HS-27A (cell line): ENCODE results near the gene PLPPR1.
"Not testable (repeated sequence)": the region's sequence is repeated elsewhere in the genome, so short reads cannot be mapped to it uniquely, and the experiment has no call there.

ENCODE experiments used
- DNase-seq: peaks from one replicate; pipeline ENCODE4 v3.0.0-alpha.2; 2012; ENCODE audit warnings: low read depth, missing footprints

PLPPR1 gene

DNA sequence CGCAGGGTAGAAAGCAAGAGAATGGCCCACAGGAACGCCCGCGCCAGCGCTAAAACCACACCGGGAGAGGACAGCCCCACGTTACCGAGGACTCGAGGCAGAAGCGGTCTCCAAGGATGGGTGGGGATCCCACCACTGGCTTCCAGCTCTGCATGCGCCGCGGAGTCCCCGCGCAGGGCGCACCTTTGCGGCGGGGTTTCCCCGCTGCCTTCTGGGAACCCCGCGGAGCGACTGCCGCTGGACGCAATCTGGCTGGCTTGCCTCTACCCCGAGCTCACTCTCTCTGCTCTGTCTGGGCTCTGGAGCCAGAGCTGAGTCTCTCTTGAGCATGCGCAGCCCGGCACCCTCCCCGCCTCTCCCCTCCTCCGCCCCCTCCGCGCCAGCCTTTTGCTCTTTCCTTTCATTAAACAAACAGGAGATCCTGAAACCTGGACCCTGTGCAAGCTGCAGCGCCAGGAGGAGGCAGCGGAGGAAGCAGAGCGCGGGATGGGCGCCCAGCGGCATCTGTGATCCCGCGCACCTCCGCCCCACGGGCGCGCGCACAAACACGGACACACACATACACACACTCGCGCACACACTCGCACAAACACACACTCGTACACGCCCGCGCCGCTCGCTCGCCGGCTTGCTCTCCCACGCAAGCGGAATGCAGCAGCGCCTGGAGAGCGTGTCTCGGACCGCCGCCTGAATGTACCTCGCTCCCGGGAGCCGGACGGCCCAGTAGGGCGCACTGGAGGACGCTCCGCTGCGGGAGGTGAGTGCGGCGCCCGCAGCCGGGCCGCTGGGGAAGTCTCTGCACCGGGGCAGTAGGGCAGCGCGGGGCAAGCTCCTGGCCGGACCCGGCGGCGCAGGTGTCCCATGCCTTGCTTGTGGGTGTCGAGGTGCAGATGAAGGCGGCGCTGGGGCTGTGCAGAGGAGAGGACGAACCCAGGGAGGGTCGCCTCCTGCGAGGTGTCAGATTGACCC lies at the start of gene PLPPR1:
Gene PLPPR1, plus strand, starts transcription at position 382 of the 969 bp plus-strand sequence.
- DNase-seq, result no peak

DNA sequence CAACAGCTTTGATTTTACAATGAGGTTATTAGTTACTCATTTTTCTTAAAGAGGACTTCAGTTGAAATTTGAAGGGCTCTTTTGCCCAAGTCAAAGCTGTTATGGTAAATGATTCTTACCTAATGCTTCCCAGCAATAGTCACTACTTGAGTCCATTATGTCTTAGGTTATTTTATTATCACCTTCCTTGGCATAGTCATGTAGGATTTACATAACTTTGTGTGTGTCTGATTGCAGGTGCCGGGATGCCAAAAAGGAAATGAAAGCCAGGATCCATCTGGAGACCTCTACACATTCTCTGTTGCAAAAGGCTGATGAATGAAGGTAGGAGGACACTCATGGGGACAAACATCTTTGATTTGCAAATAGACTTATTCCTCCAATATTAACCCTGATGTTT lies 38.8 kb upstream of the PLPPR1 start:
- DNase-seq, result no peak

DNA sequence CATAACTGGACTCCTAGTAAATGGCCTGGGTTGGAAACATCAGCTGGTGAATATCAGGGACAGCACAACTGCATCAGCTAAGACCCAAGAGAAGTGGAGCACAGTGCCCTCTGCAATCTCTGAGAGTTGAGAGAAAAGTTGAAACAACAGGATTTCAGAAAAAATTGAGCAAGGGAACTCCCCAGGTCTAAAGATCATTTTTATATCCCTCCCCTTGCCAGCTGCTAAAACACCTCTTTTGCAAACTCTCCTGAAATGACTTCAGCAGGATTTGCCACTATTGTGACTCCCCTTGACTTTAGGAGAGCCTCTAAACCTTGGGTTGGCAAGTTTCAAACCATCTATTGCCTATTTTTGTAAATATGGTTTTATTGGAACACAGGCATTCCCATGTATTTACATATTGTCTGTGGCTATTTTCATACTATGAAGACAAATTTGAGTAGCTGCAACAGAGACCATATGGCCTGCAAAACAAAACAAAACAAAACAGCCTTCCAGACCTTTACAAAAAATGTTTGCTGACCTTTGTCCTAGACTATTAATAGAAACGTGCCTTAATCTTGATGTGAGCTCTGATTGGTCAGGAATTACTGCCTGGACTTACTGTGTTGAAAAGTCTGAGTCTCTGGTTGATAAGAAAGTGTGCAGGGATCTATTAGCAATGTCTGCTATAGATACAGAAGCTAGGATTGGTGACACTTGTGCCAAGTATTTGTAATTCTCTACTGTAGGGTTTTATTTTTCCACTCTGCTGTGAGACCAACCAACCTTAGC lies 37.7 kb upstream of the PLPPR1 start:
- no peak for DNase-seq

DNA sequence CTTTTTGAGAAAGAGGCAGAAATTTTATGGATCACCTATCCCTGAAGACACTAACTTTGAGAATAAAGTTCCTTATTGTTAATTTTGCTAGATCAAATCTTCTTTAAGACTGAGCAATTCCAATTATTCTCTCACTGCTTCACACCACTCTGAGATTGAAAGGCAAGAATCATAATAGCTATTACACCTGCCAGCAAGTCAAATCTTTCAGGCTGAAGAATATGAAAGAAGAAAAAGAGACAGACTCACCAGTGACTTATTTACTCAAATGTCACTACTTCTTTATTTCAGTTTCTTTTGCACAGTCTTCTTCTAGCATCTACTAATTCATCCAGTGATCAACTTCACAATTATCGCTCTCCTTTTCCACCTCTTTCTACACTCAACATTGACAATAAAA lies 35.9 kb upstream of the PLPPR1 start:
- no peak for DNase-seq

DNA sequence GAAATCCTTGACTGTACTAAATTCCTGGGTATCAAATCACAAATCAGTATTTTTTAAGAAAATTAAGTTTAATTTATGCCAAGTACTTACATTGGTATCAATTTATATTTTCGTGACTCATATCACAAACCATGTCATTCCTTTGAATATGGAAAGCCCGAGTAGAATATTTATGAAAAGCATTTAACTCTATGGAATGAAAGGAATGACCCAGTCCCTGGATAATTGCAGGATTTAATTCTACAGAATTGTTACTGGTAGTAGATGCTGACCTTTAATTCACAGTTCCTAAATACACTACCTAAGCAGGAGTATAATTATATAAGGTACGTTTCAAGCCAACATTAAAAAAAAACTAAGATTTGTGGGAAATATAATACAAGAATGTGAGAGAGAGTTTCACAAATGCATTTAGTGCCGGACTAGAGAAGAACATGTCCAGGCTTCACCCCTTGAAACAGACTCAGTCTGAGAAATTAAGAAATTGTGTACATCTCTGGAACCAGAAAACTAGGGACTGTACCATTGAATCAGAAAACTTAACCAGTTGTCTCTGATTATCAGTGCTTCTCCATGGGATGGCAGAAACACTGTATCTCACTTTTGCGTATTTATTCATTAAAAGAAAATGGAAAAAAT lies 28.5 kb upstream of the PLPPR1 start:
- DNase-seq, result no peak

DNA sequence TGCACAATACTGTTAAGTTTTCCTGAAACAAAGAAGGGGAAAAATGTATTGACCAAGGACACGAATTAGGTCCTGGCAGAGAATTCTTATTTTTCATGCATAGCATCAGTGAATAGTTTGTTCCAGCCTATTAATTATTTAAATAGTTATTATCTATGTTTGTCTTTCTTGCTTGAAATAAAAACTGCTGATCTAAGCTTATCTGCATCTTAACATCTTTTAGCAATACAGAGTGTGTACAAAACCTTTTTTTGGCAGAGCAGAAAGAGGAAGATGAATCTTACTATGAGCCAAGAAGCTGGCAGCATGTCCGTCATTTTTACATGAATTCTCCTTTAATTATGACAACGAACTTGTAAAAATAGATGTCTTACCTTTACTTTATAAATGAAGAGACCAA lies 23.3 kb upstream of the PLPPR1 start:
- DNase-seq, result no peak

DNA sequence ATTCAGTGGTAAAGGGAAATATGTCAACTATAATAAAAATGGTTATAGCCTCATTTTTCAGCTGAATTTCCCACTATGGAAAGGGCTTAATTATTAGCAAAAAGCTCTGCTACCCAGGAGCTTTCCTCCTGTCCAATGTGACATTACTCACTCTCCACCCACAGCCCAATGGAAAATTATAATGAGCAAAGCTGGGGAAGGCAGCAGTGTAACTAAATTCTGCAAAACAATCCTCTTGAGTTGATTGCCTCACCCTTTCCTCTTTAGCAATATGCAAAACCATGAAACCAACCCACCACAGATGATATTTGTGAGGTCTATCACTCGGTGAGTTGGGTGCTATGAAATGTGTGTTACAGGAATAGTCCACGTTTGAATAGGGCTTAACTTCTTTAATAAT lies 14.0 kb upstream of the PLPPR1 start:
- DNase-seq, result no peak

DNA sequence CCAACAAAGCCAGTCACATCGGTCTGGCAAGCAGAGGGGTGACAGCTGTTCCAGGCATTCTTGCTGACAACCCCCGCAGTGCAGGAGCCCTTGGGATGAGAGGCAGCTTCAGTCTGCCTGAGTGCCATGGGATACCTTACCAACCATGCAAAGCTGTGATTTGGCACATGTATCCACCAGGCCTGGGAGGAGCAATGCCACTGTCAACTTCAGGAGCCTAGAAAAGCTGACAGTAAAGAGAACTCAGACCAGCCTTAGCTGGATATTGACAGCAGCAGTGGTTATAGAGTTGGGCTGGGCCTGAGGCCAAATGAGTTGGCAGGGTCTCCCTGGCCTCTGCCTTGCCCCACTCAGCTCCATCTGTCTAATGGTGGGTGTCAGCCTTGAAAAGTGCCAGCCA lies 10.1 kb upstream of the PLPPR1 start:
- DNase-seq, result no peak

DNA sequence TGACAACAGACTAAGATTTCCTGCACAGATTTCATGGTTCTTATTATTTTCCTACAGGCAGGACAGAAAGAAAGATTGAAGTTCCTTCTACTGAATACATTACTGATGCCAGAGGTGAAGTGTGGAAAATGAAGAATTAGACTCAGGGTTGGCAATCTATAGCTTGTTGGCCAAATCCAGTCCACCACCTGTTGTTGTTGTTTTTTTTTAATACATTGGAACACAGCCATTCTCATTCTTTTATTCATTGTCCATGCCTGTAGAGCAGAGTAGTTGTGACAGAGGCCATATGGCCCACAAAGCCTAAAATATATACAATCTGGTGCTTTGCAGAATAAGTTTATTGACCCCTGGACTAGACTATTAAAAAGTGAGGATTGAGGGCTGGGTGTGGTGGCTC lies 5.8 kb upstream of the PLPPR1 start:
- DNase-seq, result no peak

DNA sequence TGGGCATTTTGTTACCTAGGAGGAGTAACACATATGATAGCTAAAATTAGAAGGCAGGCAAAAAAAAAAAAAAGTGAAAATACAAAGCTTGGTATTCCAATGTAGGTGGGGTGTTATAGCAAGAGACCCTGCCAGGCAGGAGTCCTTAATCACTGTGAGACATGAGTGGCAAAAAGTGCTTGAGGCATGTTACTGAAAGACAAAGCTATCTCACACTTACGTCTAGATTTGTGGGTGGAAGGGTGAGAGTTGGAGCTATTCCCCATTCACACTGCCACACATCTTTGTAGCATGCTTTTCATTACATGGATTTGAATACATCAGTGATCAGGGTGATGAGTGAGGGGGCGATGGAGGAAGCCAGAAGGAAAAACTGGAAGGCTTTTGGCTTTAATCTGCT lies 2.6 kb upstream of the PLPPR1 start:
- DNase-seq, result no peak

DNA sequence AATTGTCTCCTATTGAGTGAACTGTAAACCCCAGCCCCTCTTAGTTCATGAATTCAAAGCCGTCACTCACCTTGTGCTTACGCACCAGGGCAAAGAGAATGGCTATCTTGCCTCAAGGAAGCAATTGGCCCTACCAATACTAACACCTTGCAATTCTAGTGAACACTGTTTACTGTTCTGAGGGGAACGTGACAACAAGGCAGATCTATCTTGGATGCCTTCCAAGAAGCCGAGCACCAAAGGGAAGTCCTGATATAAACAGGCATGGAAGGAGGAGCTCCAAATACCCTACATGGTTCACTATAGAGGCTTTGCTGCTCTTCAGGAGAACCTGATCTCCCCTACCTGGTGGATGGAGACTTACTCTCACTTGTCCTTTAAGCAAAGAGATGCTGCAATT lies 1.7 kb upstream of the PLPPR1 start:
- DNase-seq, result no peak

DNA sequence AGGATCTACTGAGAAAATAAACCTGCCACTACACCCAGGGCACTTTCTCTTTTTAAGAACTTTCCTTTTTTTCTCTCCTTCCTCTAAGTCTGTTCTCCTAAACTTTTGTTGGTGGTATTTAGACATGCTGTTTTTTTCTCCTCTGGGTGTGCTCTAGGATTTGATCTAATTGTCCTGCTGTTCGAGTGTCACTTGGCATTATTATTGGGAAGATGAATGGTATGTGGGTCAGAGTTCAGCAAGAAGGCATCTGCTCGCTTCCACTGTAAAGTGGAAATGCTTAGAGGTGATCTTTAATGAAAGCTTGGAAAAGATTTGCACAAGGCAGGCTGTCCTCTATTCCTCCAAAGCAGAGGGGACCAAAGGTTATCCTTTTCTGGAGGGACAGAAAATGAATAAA lies 1.3 kb upstream of the PLPPR1 start:
- DNase-seq, result no peak

DNA sequence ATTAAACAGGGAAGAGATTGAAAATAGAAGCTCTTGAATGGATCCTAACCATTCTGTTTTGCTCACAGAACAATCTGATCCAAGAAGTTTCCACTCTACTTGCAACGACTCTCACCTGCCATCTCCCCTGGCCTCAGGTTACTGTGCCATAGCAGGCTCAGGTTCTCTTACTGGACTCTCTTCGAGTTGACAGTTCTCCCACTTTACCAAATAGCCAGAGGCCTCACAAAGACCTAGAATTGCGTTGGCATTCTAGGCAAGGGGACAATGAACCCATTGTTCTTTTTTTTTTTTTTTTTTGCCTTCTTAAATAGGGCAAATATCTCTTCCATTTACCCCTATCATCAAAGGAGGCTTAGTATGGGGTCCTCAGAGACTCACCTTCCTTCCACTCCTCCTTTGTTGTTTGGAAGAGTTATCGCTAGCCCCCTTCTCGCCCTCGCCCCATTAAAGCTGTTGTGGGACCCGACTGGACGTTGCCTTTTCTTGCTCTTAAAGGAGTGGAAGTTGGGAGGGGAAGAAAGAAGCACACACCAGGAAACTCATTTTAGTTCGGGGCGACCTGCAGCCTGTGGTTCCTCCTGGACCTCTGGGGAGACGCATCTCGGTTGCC lies 688 bp upstream of the PLPPR1 start:
- no peak for DNase-seq

DNA sequence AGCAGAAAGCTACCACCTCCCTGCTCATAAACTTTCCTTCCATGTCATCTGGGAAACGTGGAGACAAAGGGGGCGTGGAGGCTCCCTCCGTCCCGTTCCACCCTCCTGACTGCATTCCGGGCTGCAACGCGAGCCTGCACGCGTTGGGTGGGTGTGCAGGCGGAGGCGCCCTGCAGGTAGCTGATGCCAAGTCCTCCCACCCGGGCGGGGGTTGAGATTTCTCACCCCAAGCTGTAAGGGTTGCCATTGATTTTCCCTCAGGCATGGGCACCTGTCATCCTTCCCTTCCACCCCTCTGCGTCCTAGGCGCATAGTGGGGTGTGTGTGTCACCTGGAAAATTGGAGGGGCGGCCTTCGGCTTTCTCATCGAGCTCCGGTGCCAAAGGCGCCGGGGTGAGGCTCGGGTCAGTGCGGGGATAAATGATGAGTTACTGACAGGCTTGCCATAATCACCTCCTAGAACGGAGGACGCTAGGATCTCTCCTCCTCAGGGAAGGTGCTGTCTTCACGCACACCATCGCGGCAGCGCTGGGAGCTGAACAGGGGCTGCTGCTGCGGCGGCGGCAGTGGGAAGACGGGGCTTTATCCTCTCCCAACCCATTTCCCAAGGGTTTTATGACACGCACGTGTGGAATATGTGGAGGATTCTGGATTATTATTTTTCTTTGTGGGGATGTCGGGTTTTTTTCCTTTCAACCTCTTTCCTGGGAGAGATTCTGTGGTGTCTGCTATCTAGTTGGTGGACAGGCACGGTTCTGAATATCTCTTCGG lies 973 bp downstream of the PLPPR1 start:
- DNase-seq, result no peak

DNA sequence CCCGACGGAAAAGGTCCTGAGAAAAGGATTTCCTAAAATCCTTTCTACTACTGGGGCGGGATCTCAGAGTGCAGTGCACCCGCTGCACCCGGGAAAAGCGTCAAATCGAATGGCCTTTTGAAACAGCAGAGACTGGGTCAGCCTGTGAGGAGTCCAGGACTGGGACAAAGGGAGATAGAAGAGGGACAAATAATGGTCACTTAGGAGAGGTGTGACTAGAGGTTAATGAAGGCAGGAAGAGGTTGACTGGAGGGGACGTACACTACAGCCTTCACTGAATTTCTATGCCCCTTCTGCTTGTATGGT lies 1.5 kb downstream of the PLPPR1 start:
- DNase-seq, result no peak

DNA sequence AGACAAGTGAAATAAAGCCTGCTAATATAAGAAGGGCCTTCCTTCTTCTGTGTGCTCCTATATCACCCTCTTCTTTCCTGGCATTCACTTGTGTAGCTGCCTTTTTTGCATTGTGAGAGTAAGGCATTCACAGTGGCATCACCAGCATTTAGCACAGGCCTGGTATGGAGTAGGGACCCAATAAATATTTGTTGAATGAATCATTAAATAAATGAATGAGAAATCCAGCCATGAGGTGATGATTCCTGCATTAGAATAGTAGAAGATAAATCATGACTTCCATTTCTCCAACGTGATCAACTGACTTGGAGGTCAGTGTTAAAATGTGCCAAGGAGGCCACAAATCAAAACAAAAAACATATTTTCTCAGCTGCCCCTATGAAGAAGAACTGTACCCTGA lies 3.9 kb downstream of the PLPPR1 start:
- DNase-seq, result no peak

DNA sequence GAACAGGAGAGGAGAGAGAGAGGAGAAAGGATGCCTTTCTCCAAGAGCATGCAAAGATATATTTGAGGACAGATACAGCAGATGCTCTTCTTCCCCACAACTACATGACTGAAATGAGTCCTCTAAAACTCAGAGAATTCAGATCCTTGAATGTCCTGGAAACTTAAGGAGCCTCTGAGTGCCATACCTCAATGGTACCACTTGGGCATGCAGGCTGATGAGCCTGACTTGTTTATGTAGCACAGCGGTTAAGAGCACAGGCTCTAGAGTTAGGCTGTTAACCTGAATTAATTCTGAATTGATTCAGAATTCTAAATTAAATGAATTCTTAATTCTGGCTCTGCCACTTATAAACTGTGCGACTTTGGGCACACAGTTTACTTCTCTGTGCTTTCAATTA lies 5.7 kb downstream of the PLPPR1 start:
- DNase-seq, result no peak

DNA sequence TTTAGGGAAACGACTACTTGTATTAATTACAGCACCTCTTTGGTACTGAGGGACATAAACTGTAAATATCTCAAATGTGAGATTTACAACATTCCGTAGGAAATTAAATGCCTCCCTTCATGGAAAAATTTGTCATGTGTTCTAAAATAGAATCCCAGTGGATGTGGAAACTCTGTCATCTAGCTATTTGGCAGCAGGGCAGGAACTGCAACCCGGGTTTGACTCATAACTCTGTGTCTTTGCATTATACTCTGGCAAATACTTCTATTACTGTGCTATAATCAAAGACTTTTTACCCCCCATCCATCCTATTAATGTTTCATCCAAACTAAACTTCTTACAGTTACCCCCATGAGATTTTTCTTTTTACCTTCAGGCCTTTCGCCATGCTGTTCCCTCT lies 6.6 kb downstream of the PLPPR1 start:
- no peak for DNase-seq

DNA sequence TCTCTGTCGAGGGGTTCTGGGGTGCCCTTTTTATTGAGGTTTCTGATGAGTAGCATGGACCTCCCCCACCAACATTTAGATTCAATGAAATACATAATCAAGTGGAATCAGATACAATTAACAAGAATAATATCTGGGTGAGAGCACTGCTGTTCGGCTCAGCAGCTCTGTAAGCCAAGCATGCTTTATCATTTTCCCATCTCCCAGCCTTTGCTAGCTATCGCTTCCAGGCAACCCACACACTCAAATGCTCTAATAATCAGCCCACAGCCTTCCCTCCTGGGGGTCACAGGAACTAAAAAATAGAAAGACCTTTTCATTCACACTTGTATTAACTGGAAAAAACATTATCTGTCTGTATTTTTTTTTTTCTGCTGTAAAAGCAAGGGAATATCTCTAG lies 8.9 kb downstream of the PLPPR1 start:
- no peak for DNase-seq

DNA sequence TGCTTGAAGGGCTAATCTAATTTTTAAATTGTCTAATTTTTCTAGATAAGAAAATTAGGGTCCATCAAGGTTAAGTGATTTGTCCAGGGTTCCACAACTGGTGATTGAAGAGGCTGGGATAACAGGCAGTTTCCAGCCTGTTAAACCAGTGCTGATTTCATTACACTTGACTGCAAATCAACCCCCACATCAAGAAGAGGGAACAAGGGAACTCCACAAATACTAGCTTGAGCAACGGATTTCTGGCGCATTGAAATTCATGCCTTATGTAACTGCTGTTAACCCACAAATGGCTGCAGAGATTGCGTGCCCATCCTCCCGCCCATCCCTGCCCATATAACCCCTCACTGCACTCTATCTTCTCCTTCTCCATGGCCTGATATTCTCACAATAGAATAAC lies 10.0 kb downstream of the PLPPR1 start:
- DNase-seq, result no peak

DNA sequence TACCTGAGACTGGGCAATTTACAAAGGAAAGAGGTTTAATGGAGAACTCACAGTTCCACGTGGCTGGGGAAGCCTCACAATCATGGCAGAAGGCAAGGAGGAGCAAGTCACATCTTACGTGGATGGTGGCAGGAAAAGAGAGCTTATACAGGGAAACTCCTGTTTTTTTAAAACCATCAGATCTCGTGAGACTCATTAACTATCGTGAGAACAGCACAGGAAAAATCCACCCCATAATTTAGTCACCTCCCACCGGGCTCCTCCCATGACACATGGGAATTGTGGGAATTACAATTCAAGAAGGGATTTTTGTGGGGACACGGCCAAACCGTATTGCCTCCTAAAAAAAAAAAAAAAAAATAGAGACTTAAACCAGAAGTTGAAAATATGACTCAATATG lies 11.1 kb downstream of the PLPPR1 start:
- DNase-seq, result not testable (repeated sequence)
